WTC11 (cell line): ENCODE results near the gene ADGRL1.

Experiments
- CREM ChIP-seq: sonication (generic); formaldehyde crosslinking; IDR thresholded peaks from 2 replicates; pipeline ENCODE4 v1.8.1; 2022; ENCODE audit warnings: mild to moderate bottlenecking, missing genetic modification reagents, moderate library complexity
- CTCF ChIP-seq: fragments of 200-600 bp; IDR thresholded peaks from 2 replicates; pipeline ENCODE4 v1.8.0; 2022; ENCODE audit warnings: antibody characterized with exemption
- MAX ChIP-seq: sonication (generic); formaldehyde crosslinking; IDR thresholded peaks from 2 replicates; pipeline ENCODE4 v1.8.0; 2022; ENCODE audit warnings: mild to moderate bottlenecking, missing genetic modification reagents
- NFE2L1 ChIP-seq: sonication (generic); formaldehyde crosslinking; IDR thresholded peaks from 2 replicates; pipeline ENCODE4 v1.8.1; 2023; ENCODE audit warnings: missing genetic modification reagents
- TCF7 ChIP-seq: sonication (generic); formaldehyde crosslinking; IDR thresholded peaks from 2 replicates; pipeline ENCODE4 v1.8.0; 2022; ENCODE audit warnings: mild to moderate bottlenecking, low read depth, missing genetic modification reagents, moderate library complexity
- TP53 ChIP-seq: sonication (generic); formaldehyde crosslinking; IDR thresholded peaks from 2 replicates; pipeline ENCODE4 v1.8.1; 2023; ENCODE audit warnings: mild to moderate bottlenecking, missing genetic modification reagents
- TF ChIP-seq, protein P1 (sequence below): sonication (generic); formaldehyde crosslinking; IDR thresholded peaks from 2 replicates; pipeline ENCODE4 v1.8.1; 2022; ENCODE audit warnings: mild to moderate bottlenecking, missing genetic modification reagents, moderate library complexity, borderline replicate concordance

GRCh38 chr19:14156971-14157717 is 48.8 kb downstream of the ADGRL1 start:
- TF ChIP-seq CTCF = no peak
- no peak for TF ChIP-seq TCF7 (CRISPR knock-in tag)
- no peak for TF ChIP-seq TP53 (CRISPR knock-in tag)
- no peak for TF ChIP-seq CREM
- TF ChIP-seq, protein P1, sequence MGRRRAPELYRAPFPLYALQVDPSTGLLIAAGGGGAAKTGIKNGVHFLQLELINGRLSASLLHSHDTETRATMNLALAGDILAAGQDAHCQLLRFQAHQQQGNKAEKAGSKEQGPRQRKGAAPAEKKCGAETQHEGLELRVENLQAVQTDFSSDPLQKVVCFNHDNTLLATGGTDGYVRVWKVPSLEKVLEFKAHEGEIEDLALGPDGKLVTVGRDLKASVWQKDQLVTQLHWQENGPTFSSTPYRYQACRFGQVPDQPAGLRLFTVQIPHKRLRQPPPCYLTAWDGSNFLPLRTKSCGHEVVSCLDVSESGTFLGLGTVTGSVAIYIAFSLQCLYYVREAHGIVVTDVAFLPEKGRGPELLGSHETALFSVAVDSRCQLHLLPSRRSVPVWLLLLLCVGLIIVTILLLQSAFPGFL (CRISPR knock-in tag) = no peak
- no peak for TF ChIP-seq MAX (CRISPR knock-in tag)
- TF ChIP-seq NFE2L1 (CRISPR knock-in tag) = no peak
